HuH-7 (cell line): ENCODE results near the gene ZNF556.

ENCODE experiments used
- DNase-seq: peaks from one replicate; pipeline ENCODE4 v3.0.0; 2011; ENCODE audit warnings: low spot score

The ZNF556 gene

GRCh38 chr19:2905918-2906519 is 38.9 kb downstream of the ZNF556 start:
- no peak for DNase-seq

- no peak for DNase-seq
These were observed 39.6 kb downstream of the ZNF556 start for GRCh38 chr19:2906631-2907195.

GRCh38 chr19:2912306-2912705 is 45.2 kb downstream of the ZNF556 start:
- no peak for DNase-seq

- DNase-seq: no peak
These were observed 50.4 kb downstream of the ZNF556 start for GRCh38 chr19:2917275-2918184.

GRCh38 chr19:2922987-2923386 is 55.9 kb downstream of the ZNF556 start:
- DNase-seq: no peak

- DNase-seq: no peak
These were observed 56.4 kb downstream of the ZNF556 start for GRCh38 chr19:2923510-2923909.

GRCh38 chr19:2926341-2927031 is 59.4 kb downstream of the ZNF556 start:
- no peak for DNase-seq

GRCh38 chr19:2927032-2927430 is 59.9 kb downstream of the ZNF556 start:
- no peak for DNase-seq
